Raji (cell line): ENCODE measurements around the gene POLD4.

ENCODE experiments used
- POLR2A ChIP-seq: IDR thresholded peaks from 2 replicates; pipeline ENCODE4 v1.6.1; 2011; ENCODE audit warnings: low read depth, low read length, control low read depth; ENCODE audit not compliant: insufficient read depth

POLD4 gene

GRCh38 chr11:67352546-67353316 is 615 bp downstream of the POLD4 start:
- peak; percentile 86 for TF ChIP-seq POLR2A

GRCh38 chr11:67351275-67352005 is 1.9 kb downstream of the POLD4 start:
- TF ChIP-seq POLR2A: peak; percentile 59

- TF ChIP-seq POLR2A: peak; percentile 46; the same call in 1 of the 2 replicates
Observed at GRCh38 chr11:67349928-67350465, 3.3 kb downstream of the POLD4 start.

- peak; percentile 37; the same call in 1 of the 2 replicates for TF ChIP-seq POLR2A
Observed at GRCh38 chr11:67349457-67349856, 3.9 kb downstream of the POLD4 start.

- TF ChIP-seq POLR2A: no peak
Observed at GRCh38 chr11:67349036-67349435, 4.3 kb downstream of the POLD4 start.

- peak; percentile 20; the same call in 1 of the 2 replicates for TF ChIP-seq POLR2A
Observed at GRCh38 chr11:67347964-67348749, 5.2 kb downstream of the POLD4 start.

GRCh38 chr11:67345920-67346819 is 7.2 kb downstream of the POLD4 start:
- TF ChIP-seq POLR2A: no peak

GRCh38 chr11:67345247-67345919 is 8.0 kb downstream of the POLD4 start:
- no peak for TF ChIP-seq POLR2A

- no peak for TF ChIP-seq POLR2A
Observed at GRCh38 chr11:67344264-67344663, 9.1 kb downstream of the POLD4 start.

- no peak for TF ChIP-seq POLR2A
Observed at GRCh38 chr11:67337257-67337656, 16.1 kb downstream of the POLD4 start.

- no peak for TF ChIP-seq POLR2A
Observed at GRCh38 chr11:67332081-67332691, 21.2 kb downstream of the POLD4 start.

- TF ChIP-seq POLR2A: no peak
Observed at GRCh38 chr11:67323526-67323925, 29.8 kb downstream of the POLD4 start.

- TF ChIP-seq POLR2A: no peak
Observed at GRCh38 chr11:67322049-67322448, 31.3 kb downstream of the POLD4 start.
